Stimulated activated CD4-positive, alpha-beta T cell treated with anti-CD3 and anti-CD28 coated beads, Interleukin-15, amount 100 ng/mL, for 24 hours (primary cell): Measurements from ENCODE around the gene SPSB2.
"Not testable (repeated sequence)": the region's sequence is repeated elsewhere in the genome, so short reads cannot be mapped to it uniquely, and the experiment has no call there.

Source experiments
- DNase-seq: peaks from one replicate; pipeline ENCODE4 v3.0.0-alpha.2; 2020

SPSB2 gene

GRCh38 chr12:6873094-6874014 lies at the start of gene SPSB2:
SPSB2 (minus strand) TSS chr12:6873303; CDS start chr12:6872901, 402 bp downstream.
- DNase-seq = peak; percentile 100

GRCh38 chr12:6921996-6922946 lies 49.2 kb upstream of the SPSB2 start:
- DNase-seq = no peak

GRCh38 chr12:6921539-6921938 lies 48.4 kb upstream of the SPSB2 start:
- DNase-seq = no peak

- no peak for DNase-seq
Observed at GRCh38 chr12:6919588-6919987, 46.5 kb upstream of the SPSB2 start.

GRCh38 chr12:6917491-6918231 lies 44.6 kb upstream of the SPSB2 start:
- no peak for DNase-seq

GRCh38 chr12:6916426-6917200 lies 43.5 kb upstream of the SPSB2 start:
- DNase-seq = no peak

GRCh38 chr12:6915789-6916285 lies 42.7 kb upstream of the SPSB2 start:
- DNase-seq = no peak

GRCh38 chr12:6914947-6915788 lies 42.1 kb upstream of the SPSB2 start:
- DNase-seq = peak; percentile 59

- DNase-seq = peak; percentile 89
Observed at GRCh38 chr12:6914246-6914946, 41.3 kb upstream of the SPSB2 start, which contains the start of gene ENO2. ENO2 (plus strand) TSS chr12:6914580; CDS start chr12:6915833, 1,253 bp downstream.

- no peak for DNase-seq
Observed at GRCh38 chr12:6912164-6912935, 39.2 kb upstream of the SPSB2 start.

- DNase-seq = no peak
Observed at GRCh38 chr12:6909421-6910145, 36.5 kb upstream of the SPSB2 start.

- DNase-seq = not testable (repeated sequence)
Observed at GRCh38 chr12:6908141-6908540, 35.0 kb upstream of the SPSB2 start.

- no peak for DNase-seq
Observed at GRCh38 chr12:6905414-6906040, 32.4 kb upstream of the SPSB2 start.

GRCh38 chr12:6904280-6905276 lies 31.5 kb upstream of the SPSB2 start, which contains the start of gene LRRC23:
LRRC23 (plus strand) TSS chr12:6904822; CDS start chr12:6905634, 812 bp downstream.
- peak; percentile 99 for DNase-seq

GRCh38 chr12:6903722-6904121 lies 30.6 kb upstream of the SPSB2 start:
- no peak for DNase-seq

GRCh38 chr12:6902448-6902847 lies 29.3 kb upstream of the SPSB2 start:
- no peak for DNase-seq
